HepG2 (cell line): ENCODE results near the gene ABCA2. TPM values are rescaled to one million over a fixed set of nuclear protein-coding genes. Genes with fewer than 3 reads are reported as not detected.
A peak's percentile ranks its signal among the peaks of the same experiment; 100 is the strongest.

Experiments
- AKNA ChIP-seq: sonication (generic); formaldehyde crosslinking; IDR thresholded peaks from 2 replicates; pipeline ENCODE4 v1.4.0; 2020; ENCODE audit warnings: missing genetic modification reagents, borderline replicate concordance
- DPF2 ChIP-seq: sonication (generic); formaldehyde crosslinking; IDR thresholded peaks from 2 replicates; pipeline ENCODE4 v1.4.0; 2020; ENCODE audit warnings: mild to moderate bottlenecking, low read depth, missing genetic modification reagents, borderline replicate concordance
- GABPA ChIP-seq, 2 experiments: IDR thresholded peaks; 2 replicates each; pipeline ENCODE4 v1.6.1; 2011 to 2016; ENCODE audit warnings: low read depth in 2 of 2, low read length in 1 of 2, missing biosample characterization in 1 of 2, missing genetic modification characterization in 1 of 2
- HOXD1 ChIP-seq: sonication (generic); formaldehyde crosslinking; IDR thresholded peaks from 2 replicates; pipeline ENCODE4 v1.5.0; 2020; ENCODE audit warnings: missing genetic modification reagents
- PAWR ChIP-seq: sonication (generic); formaldehyde crosslinking; IDR thresholded peaks from 2 replicates; pipeline ENCODE4 v1.4.0; 2020; ENCODE audit warnings: missing genetic modification reagents, mild to moderate bottlenecking, borderline replicate concordance
- POLR2G ChIP-seq: fragments of 200-400 bp; formaldehyde crosslinking; IDR thresholded peaks from 2 replicates; pipeline ENCODE4 v1.6.1; 2018; ENCODE audit warnings: mild to moderate bottlenecking, low read depth, low read length, moderate library complexity
- RBFOX2 ChIP-seq: fragments of 200-400 bp; formaldehyde crosslinking; IDR thresholded peaks from 2 replicates; pipeline ENCODE4 v1.6.1; 2017; ENCODE audit warnings: low read depth, mild to moderate bottlenecking, low read length
- SP1 ChIP-seq, 2 experiments: fragments of 450-650 bp in 1 of 2; sonication (generic) in 1 of 2; formaldehyde crosslinking in 1 of 2; IDR thresholded peaks; 2 replicates each; pipeline versions ENCODE4 v1.4.0 to v1.6.1; 2016 to 2020; ENCODE audit warnings: missing genetic modification reagents in 1 of 2
- SRSF9 ChIP-seq: fragments of 200-400 bp; formaldehyde crosslinking; IDR thresholded peaks from 2 replicates; pipeline ENCODE4 v1.6.1; 2018; ENCODE audit warnings: borderline replicate concordance, mild to moderate bottlenecking, low read depth, low read length; ENCODE audit not compliant: insufficient read depth, poor library complexity, severe bottlenecking
- TERF1 ChIP-seq: sonication (generic); formaldehyde crosslinking; IDR thresholded peaks from 2 replicates; pipeline ENCODE4 v1.8.0; 2022; ENCODE audit warnings: mild to moderate bottlenecking, missing genetic modification reagents, moderate library complexity
- ZBTB38 ChIP-seq: sonication (generic); formaldehyde crosslinking; IDR thresholded peaks from 2 replicates; pipeline ENCODE4 v1.5.1; 2020; ENCODE audit warnings: mild to moderate bottlenecking, missing genetic modification reagents
- ZBTB49 ChIP-seq: sonication (generic); formaldehyde crosslinking; IDR thresholded peaks from 2 replicates; pipeline ENCODE4 v1.4.0; 2020; ENCODE audit warnings: missing genetic modification reagents, borderline replicate concordance
- ZNF251 ChIP-seq: sonication (generic); formaldehyde crosslinking; IDR thresholded peaks from 2 replicates; pipeline ENCODE4 v1.9.0; 2021; ENCODE audit warnings: mild to moderate bottlenecking, missing genetic modification reagents
- ZNF30 ChIP-seq: sonication (generic); formaldehyde crosslinking; IDR thresholded peaks from 2 replicates; pipeline ENCODE4 v1.5.0; 2020; ENCODE audit warnings: mild to moderate bottlenecking, missing genetic modification reagents
- ZNF687 ChIP-seq: sonication (generic); formaldehyde crosslinking; IDR thresholded peaks from 2 replicates; pipeline ENCODE4 v1.5.1; 2020; ENCODE audit warnings: mild to moderate bottlenecking, missing genetic modification reagents, moderate library complexity
- polyA plus RNA-seq, 8 experiments: library from polyadenylated mRNA; depleted of rRNA in 3 of 8; stranded (reverse) in 7 of 8; unstranded in 1 of 8; fragments of >200 nt; fragmentation: Illumina TruSeq in 4 of 8; extraction: Trizol in 4 of 8; gene quantifications; 2 replicates each; pipeline versions ENCODE4 v1.2.1 to v1.2.3, GENCODE V29; 2011 to 2016; ENCODE audit warnings: low read depth in 4 of 8, missing spikeins in 1 of 8, mixed read lengths in 1 of 8; ENCODE audit not compliant: insufficient read depth in 1 of 8
- total RNA-seq, 5 experiments: library from RNA; depleted of rRNA; stranded (reverse); fragments of >200 nt; fragmentation: Illumina TruSeq; extraction: Trizol; gene quantifications; 2 replicates each; pipeline ENCODE4 v1.2.3, GENCODE V29; 2016; ENCODE audit warnings: low read depth in 1 of 5

ABCA2 gene
- total and polyA plus RNA-seq, 2 of the 13 experiments (the other 11 are each of a cell fraction or from before 2014, with no cell fraction given): 2.9 to 19.2 TPM

- TF ChIP-seq ZNF687 (CRISPR knock-in tag): peak; percentile 77
- no peak for TF ChIP-seq HOXD1 (CRISPR knock-in tag)
- TF ChIP-seq GABPA (IDR thresholded peaks at IDR 0.05; ENCODE audit: low read depth, low read length): no peak
- no peak for TF ChIP-seq GABPA (CRISPR knock-in tag; IDR thresholded peaks at IDR 0.05; ENCODE audit: low read depth)
- TF ChIP-seq SP1 (IDR thresholded peaks at IDR 0.05): no peak
- peak; percentile 24; the same call in 1 of the 2 replicates for TF ChIP-seq SP1 (CRISPR knock-in tag; IDR thresholded peaks at IDR 0.05)
- no peak for TF ChIP-seq TERF1 (CRISPR knock-in tag)
- no peak for TF ChIP-seq PAWR (CRISPR knock-in tag)
- no peak; the same call in 1 of the 2 replicates for TF ChIP-seq RBFOX2
- TF ChIP-seq ZNF251 (CRISPR knock-in tag): no peak
- peak; percentile 45; the same call in 1 of the 2 replicates for TF ChIP-seq ZBTB38 (CRISPR knock-in tag)
- TF ChIP-seq ZBTB49 (CRISPR knock-in tag): no peak
- TF ChIP-seq DPF2 (CRISPR knock-in tag): no peak
- peak; percentile 55 for TF ChIP-seq POLR2G
- TF ChIP-seq ZNF30 (CRISPR knock-in tag): no peak
- TF ChIP-seq SRSF9: no peak
- no peak for TF ChIP-seq AKNA (CRISPR knock-in tag)
Observed at GRCh38 chr9:137077010-137077747, 49.1 kb upstream of the ABCA2 start, which contains the start of gene UAP1L1 (continued).
